SH-SY5Y (cell line): Measurements from ENCODE around the gene PMP22.

Source experiments
- GATA2 ChIP-seq: IDR thresholded peaks from 2 replicates; pipeline ENCODE4 v1.6.1; 2011; ENCODE audit warnings: mild to moderate bottlenecking, low read depth, low read length
- GATA3 ChIP-seq: IDR thresholded peaks from 2 replicates; pipeline ENCODE4 v1.6.1; 2011; ENCODE audit warnings: low read depth, mild to moderate bottlenecking, low read length, moderate library complexity

GRCh38 chr17:15269780-15270089 lies 4.6 kb upstream of the PMP22 start:
- no peak for TF ChIP-seq GATA2
- TF ChIP-seq GATA3, result no peak
